Loucy (cell line): ENCODE measurements around the gene HMG20B.

Experiments used
- CTCF ChIP-seq: fragments of 200-600 bp; sonication (generic); conservative IDR thresholded peaks from 2 replicates; pipeline ENCODE4 v1.5.1; 2014; ENCODE audit warnings: mild to moderate bottlenecking, antibody characterized with exemption, low read length
- EZH2phosphoT487 ChIP-seq: fragments of 200-600 bp; IDR thresholded peaks from 2 replicates; pipeline ENCODE4 v1.6.1; 2018; ENCODE audit warnings: antibody characterized with exemption, mild to moderate bottlenecking, moderate library complexity, borderline replicate concordance

GRCh38 chr19:3544742-3545668 lies 27.7 kb upstream of the HMG20B start:
- TF ChIP-seq CTCF: peak; percentile 83
- TF ChIP-seq EZH2phosphoT487: no peak
